ENCODE measurements around the gene TENM3. TPM values are rescaled to one million over a fixed set of nuclear protein-coding genes. Genes with fewer than 3 reads are reported as not detected.

Gene TENM3
- total RNA-seq, 4 donors from 2014 or later, result 3.4 to 9.8 (median 6.9) TPM

DNA sequence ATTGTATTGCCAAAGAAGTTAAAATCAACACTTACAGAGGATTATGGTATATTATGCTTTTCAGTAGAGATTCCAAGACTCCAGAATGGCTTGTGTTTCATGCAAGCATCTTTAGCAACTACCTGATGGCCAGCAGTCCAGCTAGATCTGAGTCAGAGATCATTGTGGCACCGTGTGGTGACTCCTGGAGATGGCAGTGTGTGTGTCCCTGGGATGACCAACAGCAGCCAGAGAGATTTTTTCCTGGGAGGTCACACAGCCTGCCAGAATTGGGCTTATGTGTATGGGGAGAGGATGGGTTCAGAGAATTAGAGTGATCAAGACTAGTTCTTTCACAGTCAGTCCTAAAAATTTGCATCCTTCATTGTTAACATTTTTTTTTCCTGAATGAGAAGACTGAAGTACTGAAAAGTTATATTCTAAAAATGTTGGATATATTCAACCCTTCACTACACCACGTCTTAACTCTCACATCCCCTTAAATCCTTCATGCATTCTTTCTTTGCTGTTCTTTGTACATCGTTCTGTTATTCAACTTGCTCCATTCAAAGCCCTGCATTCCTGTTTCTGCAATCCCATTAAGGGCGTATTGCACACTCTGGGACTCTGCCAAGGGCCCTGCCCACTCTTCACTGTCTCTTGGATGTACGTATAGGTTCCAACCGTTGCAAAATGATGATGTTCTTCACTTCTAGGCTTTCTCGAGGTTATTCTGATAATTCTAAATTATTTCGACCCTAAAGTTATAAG lies 12.4 kb downstream of the TENM3 start:
- DNase-seq, result no peak
- H3K4me1 ChIP-seq, result no peaks in the 10 kb centered on the region
- no peaks in the 10 kb centered on the region for H3K9me3 ChIP-seq
- H3K27ac ChIP-seq, result no peak overlapping the region
- TF ChIP-seq POLR2A (IDR thresholded peaks at IDR 0.05) (no peak), EP300 (IDR thresholded peaks at IDR 0.05; ENCODE audit: low read depth) (no peak), POLR2AphosphoS5 (IDR thresholded peaks at IDR 0.05) (no peak)
- TF ChIP-seq, protein P1, sequence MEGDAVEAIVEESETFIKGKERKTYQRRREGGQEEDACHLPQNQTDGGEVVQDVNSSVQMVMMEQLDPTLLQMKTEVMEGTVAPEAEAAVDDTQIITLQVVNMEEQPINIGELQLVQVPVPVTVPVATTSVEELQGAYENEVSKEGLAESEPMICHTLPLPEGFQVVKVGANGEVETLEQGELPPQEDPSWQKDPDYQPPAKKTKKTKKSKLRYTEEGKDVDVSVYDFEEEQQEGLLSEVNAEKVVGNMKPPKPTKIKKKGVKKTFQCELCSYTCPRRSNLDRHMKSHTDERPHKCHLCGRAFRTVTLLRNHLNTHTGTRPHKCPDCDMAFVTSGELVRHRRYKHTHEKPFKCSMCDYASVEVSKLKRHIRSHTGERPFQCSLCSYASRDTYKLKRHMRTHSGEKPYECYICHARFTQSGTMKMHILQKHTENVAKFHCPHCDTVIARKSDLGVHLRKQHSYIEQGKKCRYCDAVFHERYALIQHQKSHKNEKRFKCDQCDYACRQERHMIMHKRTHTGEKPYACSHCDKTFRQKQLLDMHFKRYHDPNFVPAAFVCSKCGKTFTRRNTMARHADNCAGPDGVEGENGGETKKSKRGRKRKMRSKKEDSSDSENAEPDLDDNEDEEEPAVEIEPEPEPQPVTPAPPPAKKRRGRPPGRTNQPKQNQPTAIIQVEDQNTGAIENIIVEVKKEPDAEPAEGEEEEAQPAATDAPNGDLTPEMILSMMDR (IDR thresholded peaks at IDR 0.05), result no peak
- no peaks in the 10 kb centered on the region for H3K27me3 ChIP-seq
- H3K4me3 ChIP-seq, result no peak overlapping the region
- H3K36me3 ChIP-seq, result no peaks in the 10 kb centered on the region
- intact Hi-C loops (cut with DNase I; ENCODE audit: low total_unique reads), result no loop called here
- in situ Hi-C loops (cut with MboI; ENCODE audit: low pct_ligation_motif_present in 1 of 4, low pct_unique_long_range_greater_than_20kb in 1 of 4, low sequenced_read_pairs in 3 of 4), result no loop called here
- 70 to 80% methylated on average over 7 to 8 of the region's 8 CpGs for WGBS, 2 donors (ENCODE audit: low coverage in 1 of 2)

DNA sequence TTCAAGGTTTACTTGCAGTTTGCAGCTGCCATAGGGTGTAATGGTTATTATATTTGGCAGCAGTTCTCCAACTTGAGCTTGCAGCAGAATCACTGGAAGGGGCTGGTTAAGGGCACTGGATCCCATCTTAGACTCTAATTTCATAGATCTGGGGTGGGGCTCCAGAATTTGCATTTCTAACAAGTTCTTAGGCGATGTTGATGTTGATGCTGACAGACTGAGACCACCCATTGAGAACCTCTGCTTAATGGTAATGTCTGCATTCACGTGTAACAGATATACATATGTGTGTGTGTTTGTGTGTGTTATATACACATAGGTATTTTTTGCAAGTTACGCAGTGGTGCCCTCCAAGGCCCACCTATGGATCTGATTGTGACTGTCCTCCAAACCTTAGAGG lies 13.8 kb downstream of the TENM3 start:
- TF ChIP-seq, protein P1 (IDR thresholded peaks at IDR 0.05), result no peak
- no peak for TF ChIP-seq EP300 (IDR thresholded peaks at IDR 0.05; ENCODE audit: low read depth)
- no peak for TF ChIP-seq POLR2A (IDR thresholded peaks at IDR 0.05)
- TF ChIP-seq POLR2AphosphoS5 (IDR thresholded peaks at IDR 0.05), result no peak
- no peak overlapping the region for H3K27ac ChIP-seq
- in situ Hi-C loops (cut with MboI; ENCODE audit: low pct_ligation_motif_present in 1 of 4, low pct_unique_long_range_greater_than_20kb in 1 of 4, low sequenced_read_pairs in 3 of 4), result no loop called here
- H3K27me3 ChIP-seq, result no peaks in the 10 kb centered on the region
- no peaks in the 10 kb centered on the region for H3K4me1 ChIP-seq
- intact Hi-C loops (cut with DNase I; ENCODE audit: low total_unique reads), result no loop called here
- no peak overlapping the region for H3K4me3 ChIP-seq
- H3K36me3 ChIP-seq, result no peaks in the 10 kb centered on the region
- whole genome bisulfite sequencing, 2 donors (ENCODE audit: low coverage in 1 of 2), result 87% methylated on average over 3 of the region's 3 CpGs; no CpG with 5 or more reads in 1 of the 2 donors
- H3K9me3 ChIP-seq, result no peaks in the 10 kb centered on the region
- DNase-seq, result no peak

GRCh38 chr4:182257503-182257902 lies 14.3 kb downstream of the TENM3 start:
- intact Hi-C loops (cut with DNase I; ENCODE audit: low total_unique reads) (no loop called here), in situ Hi-C loops (cut with MboI; ENCODE audit: low pct_ligation_motif_present in 1 of 4, low pct_unique_long_range_greater_than_20kb in 1 of 4, low sequenced_read_pairs in 3 of 4) (no loop called here)
- Histone ChIP-seq H3K9me3 (no peaks in the 10 kb centered on the region), H3K36me3 (no peaks in the 10 kb centered on the region), H3K4me1 (no peaks in the 10 kb centered on the region), H3K27ac (no peak overlapping the region), H3K27me3 (no peaks in the 10 kb centered on the region), H3K4me3 (no peak overlapping the region)
- TF ChIP-seq POLR2A (IDR thresholded peaks at IDR 0.05) (no peak), POLR2AphosphoS5 (IDR thresholded peaks at IDR 0.05) (no peak), EP300 (IDR thresholded peaks at IDR 0.05; ENCODE audit: low read depth) (no peak)
- TF ChIP-seq, protein P1 (IDR thresholded peaks at IDR 0.05), result no peak
- no peak for DNase-seq
- WGBS, 2 donors (ENCODE audit: low coverage in 1 of 2), result 46 to 68% methylated on average over 2 to 3 of the region's 3 CpGs

DNA sequence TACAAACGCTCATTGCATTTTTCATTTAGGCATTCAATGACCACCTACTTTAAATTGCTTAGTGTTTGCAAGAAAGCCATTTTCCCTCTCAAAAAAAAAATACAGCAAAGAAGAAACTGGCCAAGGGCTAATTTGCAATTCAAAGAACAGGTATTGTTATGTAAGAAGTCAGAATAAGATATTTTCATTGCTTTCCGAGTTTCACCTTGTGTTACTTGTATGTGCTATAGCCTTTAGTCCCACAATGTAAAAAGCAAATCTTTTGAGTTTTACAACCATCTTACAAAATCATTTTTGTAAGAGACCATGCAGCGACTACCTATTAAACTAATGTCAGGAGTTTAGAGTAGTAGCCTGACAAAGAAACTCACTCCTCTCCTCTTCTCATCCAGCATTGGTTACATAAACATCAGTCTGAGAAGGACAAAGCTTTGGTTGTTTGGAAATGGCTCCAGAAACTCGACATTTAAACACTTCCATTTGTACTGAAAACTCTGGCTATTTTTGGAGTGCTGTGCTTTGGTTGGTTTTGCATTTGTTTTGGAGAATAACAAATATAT lies 15.3 kb downstream of the TENM3 start:
- no peak for DNase-seq
- intact Hi-C loops (cut with DNase I; ENCODE audit: low total_unique reads), result no loop called here
- Histone ChIP-seq H3K27me3 (no peaks in the 10 kb centered on the region), H3K4me3 (no peak overlapping the region), H3K4me1 (no peaks in the 10 kb centered on the region), H3K36me3 (no peaks in the 10 kb centered on the region), H3K27ac (no peak overlapping the region), H3K9me3 (no peaks in the 10 kb centered on the region)
- in situ Hi-C loops (cut with MboI; ENCODE audit: low pct_ligation_motif_present in 1 of 4, low pct_unique_long_range_greater_than_20kb in 1 of 4, low sequenced_read_pairs in 3 of 4), result no loop called here
- TF ChIP-seq POLR2AphosphoS5 (IDR thresholded peaks at IDR 0.05), result no peak
- no peak for TF ChIP-seq POLR2A (IDR thresholded peaks at IDR 0.05)
- no peak for TF ChIP-seq EP300 (IDR thresholded peaks at IDR 0.05; ENCODE audit: low read depth)
- 43 to 52% methylated on average over 3 to 4 of the region's 4 CpGs for WGBS, 2 donors (ENCODE audit: low coverage in 1 of 2)
